RPMI7951 (cell line): ENCODE results near the gene KRT1. TPM values are rescaled to one million over a fixed set of nuclear protein-coding genes. Genes with fewer than 3 reads are reported as not detected.
"Not testable (repeated sequence)": the region's sequence is repeated elsewhere in the genome, so short reads cannot be mapped to it uniquely, and the experiment has no call there.

Experiments used
- DNase-seq: peaks from one replicate; pipeline ENCODE4 v3.0.0-alpha.2; 2012; ENCODE audit warnings: low read depth
- total RNA-seq: library from RNA; depleted of rRNA; stranded (reverse); fragments of >200 nt; shearing (Covaris generic); gene quantifications from 2 replicates; pipeline ENCODE4 v1.2.3, GENCODE V29; 2014

The KRT1 gene
- total RNA-seq, 1 experiment from 2014 or later, result not detected

DNA sequence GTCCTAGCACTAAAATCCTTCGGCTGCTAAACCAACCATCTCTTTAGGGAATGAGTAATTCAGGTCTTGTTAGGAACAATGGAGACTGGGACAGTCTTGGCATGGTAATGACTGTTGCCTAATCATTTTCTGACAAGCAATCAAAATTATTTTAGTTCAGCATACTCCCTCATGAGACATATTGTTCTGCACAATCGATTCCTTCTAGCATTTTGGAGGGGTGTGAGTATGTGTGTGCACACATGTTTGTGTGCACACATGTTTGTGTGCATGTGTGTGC lies 2.1 kb upstream of the KRT1 start:
- DNase-seq, result no peak

DNA sequence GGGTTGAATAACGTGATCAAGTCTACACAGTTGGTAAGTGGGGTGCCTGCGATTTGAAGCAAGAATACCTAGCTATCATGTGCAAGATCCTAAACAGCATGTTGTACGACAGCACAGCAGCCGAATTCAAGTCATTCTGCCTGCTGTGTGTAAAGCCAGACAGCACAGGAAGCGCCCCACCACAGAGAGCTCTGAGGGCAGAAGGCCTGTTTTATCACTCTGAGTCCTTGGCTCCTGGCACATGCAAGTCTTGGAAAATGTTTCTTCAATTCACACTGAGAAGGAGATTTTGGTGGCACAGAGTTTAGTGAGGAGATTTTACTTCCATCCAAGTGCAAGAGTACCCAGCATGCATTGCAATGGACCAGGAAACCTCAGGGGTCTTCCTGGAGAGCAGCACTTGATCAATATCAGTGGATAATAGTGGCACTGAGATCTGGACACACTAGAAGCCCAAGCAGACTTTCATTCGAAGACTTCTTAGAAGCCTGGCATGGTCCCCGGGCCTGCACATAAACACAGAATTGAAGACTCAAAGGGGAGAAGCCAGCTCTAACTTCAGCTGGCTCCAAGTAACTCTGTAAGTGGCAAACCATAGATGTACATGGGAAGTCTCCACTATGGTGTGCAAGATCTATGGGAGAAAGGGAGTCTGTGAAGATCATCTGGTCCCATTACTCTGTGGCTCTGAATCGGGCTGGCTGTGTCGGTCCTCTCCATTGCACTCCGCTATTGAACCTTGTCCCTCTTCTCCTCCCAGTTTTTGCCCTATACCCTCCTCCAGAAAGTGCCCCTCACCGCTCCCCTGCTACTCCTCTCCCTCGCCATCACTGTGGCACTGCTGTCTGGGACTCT lies 1.5 kb upstream of the KRT1 start:
- DNase-seq, result no peak

DNA sequence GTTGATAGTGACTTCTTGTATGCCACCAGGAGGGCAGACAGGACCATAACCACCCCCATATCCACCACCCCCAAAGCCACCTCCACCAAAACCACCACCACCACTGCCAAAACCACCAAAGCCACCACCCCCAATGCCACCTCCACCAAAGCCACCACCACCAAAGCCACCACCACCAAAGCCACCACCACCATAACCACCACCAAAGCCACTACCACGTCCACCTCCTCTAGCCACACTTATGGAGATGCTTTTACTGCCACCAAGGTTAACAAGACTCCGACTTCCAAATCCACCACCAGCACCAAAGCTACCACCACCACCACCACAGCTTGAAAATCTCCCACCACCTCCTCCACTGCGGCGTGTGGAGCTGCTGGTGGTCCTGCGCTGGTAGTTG lies 332 bp downstream of the KRT1 start:
- no peak for DNase-seq

DNA sequence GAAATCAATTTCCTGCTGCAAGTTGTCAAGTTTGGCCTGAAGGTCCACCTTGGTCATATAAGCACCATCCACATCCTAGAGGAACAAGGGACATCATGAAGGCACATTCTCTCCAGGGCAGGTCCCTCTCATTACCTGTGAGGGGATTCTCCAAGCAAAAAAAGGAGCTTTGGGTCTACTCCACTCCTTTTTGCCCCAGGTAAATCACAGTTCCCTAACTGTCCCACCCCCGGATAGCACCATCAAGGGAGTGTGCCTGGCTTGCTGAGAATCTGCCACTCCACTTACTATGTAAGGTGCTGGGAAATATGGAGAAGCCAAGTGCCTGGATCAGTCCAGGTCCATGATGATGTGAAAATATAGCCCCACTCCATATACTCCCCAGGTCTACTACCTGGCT lies 2.5 kb downstream of the KRT1 start:
- DNase-seq, result no peak

DNA sequence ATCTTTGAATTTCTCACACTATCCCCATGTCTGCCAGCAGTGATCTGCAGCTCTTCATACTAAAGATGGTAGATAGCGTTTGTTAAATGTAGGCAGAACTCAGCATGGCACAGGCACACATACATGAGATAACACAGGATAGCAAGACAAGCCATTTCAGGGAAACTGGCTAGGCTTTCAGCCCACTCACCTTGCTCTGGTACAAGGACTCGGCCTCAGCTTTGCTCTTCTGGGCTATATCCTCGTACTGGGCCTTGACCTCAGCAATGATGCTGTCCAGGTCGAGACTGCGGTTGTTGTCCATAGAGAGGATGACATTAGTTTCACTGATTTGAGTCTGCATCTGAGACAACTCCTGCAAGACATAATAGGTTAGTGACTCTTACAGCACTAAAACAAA lies 3.1 kb downstream of the KRT1 start:
- no peak for DNase-seq

DNA sequence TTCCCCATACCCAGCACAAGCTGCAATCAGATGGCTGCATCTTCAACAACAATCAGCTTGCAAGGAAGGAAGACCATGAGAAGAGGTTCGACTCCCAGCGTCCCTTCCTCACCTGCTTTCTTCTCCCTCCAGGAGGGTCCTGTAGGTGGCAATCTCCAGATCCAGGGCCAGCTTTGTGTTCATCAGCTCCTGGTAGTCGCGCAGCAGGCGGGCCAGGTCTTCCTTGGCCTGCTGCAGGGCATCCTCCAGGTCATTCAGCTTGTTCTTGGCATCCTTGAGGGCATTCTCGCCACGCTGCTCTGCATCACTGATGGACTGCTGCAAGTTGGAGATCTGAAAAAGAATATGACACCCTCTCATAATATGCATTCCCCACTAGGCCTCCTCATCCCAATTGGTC lies 4.0 kb downstream of the KRT1 start:
- DNase-seq, result no peak

DNA sequence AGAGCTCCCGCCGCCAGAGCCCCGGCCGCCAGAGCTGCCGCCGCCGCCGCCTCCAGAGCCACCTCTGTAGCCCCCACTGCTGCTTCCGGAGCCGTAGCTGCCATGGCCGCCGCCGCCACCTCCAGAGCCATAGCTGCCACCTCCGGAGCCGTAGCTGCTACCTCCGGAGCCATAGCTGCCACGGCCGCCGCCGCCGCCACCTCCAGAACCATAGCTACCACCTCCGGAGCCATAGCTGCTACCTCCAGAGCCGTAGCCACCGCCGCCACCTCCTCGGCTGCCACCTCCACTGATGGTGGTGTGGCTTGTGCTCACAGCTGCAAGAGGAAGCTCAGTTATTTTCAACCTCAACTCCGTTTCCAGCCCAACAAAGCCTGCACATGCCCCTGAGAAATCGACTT lies 4.9 kb downstream of the KRT1 start:
- no peak for DNase-seq

DNA sequence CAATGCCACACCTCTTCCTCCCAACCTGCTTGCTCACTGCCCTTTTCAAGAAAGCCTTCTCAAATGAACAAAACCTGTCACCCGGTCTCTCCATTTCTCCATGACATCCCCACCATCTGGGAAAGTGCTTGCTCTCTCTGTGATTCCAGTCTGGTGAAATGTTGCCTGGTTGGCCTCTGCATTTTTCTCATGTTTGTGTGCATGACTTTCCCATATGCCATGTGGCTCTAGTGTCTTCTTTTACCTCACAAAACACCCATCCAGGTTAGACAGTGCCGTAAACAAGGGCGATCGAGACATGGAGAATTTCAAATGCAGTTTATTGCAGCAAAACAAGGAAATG lies 5.8 kb downstream of the KRT1 start:
- DNase-seq, result no peak

DNA sequence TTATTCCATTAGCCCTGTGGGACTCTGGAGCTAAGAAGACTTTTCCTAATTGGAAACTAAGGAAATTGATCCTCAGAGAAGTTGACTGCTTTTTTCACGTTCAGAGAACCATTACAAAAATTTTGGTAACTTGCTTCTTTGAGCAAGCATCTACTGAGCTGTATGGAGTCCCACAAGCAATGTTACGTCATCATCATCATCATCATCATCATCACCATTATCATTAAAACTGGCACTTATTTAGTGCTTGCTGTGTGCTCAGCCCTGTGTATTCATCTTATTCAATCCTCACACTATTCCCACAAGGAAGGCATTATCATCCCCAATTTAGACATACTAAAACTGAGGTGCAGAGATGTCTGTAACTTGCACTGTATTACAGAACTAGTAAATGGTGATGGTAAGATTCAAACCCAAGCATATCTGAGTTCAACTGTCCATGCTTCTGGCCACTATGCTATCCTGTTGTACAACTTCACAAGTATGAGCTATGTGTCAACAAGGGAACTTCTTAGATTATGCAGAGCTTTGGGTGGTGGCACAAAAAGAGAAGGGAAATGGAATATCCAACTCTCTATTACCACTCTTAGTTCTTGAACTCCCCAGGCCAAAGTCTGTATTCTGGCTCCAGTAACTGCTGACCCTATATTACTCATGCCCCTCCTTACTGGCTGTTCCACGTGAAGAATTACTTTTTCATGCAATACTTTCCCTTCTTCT lies 6.3 kb downstream of the KRT1 start:
- DNase-seq, result no peak

DNA sequence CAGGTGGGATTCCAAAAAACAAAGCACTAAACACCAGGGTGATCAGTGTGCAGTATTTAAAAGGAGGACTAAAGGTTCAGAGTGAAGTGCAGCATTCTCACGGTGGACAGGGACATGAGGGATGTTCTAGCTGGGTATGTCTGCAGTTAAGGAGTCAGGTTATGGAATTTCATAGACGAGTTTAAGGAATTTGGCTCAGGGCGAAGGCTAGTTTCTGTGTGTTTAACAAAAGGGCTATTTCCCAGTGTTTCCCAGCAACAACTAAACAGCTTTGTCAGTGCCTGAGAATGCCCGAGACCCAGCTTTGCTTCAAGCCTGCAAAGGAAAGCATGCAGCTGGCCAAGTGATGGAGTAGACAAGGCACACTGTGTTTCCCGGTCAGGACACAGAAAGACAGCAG lies 7.0 kb downstream of the KRT1 start:
- DNase-seq, result no peak

DNA sequence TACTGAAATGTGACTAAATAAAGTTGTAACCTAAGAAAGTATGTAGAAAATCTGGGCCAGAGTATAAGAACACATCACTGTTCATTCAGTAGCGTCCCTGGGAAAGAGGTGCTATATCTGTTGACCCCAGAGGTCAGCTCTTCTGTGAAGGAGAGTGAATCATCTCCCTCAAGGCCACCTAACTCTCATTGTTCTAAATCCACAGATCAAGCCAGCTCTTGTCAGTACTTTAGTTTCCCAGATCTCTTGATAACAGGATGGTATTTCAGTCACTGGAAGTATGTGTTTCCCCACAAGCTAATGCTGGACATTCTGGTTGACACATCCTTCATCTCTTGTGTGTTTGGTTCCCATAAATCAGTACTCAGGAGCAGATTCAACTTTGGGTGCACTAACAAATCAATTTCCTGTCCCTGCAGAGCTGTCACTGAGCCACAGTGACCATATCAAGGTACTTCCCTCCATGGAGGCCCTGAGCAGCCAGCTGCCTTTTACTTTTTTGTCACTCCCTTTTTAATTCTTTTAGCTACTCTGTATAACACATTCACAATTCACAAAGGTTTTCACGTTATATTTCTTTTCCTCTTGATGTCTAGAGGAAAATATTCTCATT lies 7.8 kb downstream of the KRT1 start:
- peak; percentile 75 for DNase-seq

DNA sequence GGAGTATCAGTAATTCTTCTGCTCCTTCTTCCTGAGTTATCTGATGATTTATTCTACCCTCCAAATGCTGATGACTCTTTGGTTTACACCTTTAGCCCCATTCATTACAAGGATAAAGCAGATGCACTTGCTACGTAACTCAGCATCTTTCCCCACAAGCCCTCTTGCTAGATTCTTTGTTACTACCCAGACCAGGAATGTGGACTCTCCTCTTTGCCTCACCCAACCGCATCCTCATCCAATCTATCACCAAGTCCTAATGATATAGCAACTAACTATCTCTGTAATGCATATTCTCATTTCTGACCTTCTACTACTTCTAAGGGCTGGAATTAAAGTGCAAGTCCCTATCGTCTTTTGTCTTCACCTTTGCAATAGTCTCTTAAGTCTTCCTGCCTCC lies 9.2 kb downstream of the KRT1 start:
- no peak for DNase-seq

DNA sequence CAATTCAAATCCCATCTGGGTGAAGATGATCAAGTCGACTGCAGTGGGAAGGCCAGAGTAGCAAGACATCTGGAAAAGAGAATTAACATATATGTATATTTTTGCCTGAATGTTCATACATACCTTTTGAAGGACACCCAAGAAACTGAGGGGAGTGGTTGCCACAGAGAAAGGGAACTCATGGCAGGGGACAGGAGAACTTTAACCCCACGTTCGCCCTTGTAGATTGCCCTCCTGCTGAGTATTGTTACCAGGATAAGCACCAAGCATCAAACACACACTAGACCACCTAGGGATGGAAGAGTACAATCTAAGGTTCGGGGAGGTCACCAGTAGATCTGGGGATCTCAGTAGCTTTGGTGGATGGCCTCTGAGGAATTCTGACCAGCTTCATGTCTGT lies 9.7 kb downstream of the KRT1 start:
- DNase-seq, result no peak

DNA sequence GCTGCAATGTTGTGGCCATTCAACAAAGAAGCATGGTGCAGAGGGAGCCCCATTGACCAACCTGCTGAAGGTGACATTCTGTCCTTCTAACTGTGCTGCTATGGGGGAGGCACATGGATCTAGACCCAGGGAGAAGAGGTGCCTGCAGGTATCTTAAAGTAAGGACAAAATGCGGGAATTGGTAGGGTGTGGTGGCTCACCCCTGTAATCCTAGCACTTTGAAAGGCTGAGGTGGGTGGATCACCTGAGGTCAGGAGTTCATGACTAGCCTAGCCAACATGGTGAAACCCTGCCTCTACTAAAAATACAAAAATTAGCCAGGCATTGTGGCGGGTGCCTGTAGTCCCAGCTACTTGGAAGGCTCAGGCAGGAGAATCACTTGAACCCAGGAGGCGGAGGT lies 10.3 kb downstream of the KRT1 start:
- not testable (repeated sequence) for DNase-seq

DNA sequence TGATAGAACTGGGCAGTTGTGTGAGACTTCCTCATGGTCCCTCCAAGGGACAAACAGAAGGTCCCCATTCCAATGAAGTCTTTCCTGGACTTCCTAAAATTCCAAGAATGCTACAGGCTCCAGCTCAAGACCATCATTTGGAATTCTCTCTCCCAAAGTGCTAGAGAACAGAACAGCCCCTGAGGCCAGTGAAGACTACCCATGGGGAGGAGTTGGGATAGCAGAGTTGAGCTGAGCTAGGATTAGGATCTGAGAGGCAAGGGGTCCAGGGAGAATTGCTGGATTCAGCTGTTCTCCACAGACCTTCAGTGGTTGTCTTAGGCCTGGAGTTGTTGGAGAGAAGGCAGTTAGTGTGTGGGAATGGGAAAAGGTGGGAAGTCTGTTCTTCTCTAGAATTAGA lies 10.8 kb downstream of the KRT1 start:
- DNase-seq, result no peak

DNA sequence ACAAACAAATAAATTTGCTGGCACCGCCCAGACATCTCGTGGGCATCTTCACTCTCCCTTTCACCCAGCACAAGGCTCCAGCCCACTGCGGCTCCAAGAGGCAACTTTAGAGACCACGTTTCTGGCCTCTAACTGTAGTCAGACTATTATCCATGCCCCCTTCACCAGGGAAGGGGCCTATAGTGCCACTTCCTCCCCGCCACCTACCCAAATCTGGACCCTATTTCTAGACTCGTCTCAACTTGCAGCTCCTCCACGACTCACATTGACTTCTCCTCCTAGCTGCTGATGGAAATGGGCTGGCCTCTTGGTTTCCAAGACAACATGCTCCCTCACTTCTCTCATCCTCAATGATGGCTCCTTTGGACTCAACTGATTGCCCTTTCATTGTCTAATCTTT lies 12.3 kb downstream of the KRT1 start:
- no peak for DNase-seq

DNA sequence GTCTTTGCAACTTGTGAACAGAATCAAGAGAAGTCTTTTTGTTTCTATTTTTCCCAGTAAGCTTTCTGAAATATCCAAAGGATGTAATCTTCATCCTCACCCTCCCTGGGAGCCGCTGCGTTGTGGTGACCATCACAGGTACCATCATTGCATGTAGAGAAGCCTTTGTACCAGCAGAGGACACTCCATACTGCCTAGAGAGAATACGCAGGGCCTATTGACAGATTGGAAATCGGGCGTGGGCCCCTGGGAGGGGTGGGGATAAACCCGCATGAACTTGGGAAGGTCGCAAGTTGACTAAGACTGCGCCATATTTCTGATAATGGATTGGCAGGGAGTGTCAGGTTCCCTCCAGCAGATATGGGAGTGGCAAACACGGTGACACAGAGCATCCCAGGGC lies 12.7 kb downstream of the KRT1 start:
- no peak for DNase-seq

DNA sequence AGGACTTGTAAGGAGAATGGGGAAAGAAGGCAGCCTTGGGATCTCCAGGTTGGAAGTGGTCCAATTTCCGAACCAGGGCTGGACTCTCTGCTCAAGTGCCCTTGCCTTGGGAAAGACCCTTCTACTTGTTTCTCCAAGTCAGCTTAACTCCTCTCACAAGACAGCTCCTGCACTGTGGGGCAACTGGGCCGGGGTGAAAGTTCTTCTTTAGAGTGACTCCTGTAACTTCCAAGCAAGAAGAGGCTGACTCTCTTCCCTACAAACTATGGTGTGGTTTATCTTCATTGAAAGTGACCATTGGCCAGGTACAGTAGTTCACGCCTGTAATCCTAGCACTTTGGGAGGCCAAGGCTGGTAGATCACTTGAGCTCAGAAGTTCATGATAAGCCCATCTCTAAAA lies 13.7 kb downstream of the KRT1 start:
- DNase-seq, result no peak

DNA sequence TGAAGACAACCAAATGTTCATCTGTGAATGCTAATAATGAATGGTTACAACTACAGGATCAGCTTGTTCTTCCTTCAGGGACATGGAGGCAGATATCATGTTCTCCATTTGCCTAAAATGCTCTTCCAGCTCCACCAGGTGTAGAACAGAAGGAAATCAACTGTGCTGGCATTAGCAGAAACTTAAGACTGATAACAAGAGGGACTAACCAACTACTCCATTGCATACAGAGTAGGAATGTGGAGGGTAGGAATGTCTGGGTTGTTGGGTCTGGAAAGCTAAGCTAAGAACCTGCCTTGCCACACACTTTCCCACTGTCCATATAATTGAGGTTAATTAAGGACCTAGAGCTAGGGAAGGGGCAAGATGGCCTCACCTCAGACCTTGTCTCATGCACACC lies 16.8 kb downstream of the KRT1 start:
- no peak for DNase-seq

DNA sequence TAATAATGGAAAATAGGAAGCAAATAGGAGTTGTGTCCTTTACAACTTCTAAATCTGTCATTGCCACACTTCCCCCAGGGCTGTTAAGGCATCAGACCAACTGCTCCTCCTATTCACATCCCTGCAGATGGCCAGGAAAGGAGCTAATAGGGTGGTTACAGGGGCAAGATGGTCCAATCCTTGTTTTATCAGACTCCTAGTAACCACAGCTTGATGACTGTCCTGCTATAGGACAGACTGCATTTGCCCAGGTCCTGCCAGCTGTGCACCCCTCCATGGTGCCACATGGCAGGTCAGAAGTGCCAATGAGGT lies 17.3 kb downstream of the KRT1 start:
- no peak for DNase-seq

DNA sequence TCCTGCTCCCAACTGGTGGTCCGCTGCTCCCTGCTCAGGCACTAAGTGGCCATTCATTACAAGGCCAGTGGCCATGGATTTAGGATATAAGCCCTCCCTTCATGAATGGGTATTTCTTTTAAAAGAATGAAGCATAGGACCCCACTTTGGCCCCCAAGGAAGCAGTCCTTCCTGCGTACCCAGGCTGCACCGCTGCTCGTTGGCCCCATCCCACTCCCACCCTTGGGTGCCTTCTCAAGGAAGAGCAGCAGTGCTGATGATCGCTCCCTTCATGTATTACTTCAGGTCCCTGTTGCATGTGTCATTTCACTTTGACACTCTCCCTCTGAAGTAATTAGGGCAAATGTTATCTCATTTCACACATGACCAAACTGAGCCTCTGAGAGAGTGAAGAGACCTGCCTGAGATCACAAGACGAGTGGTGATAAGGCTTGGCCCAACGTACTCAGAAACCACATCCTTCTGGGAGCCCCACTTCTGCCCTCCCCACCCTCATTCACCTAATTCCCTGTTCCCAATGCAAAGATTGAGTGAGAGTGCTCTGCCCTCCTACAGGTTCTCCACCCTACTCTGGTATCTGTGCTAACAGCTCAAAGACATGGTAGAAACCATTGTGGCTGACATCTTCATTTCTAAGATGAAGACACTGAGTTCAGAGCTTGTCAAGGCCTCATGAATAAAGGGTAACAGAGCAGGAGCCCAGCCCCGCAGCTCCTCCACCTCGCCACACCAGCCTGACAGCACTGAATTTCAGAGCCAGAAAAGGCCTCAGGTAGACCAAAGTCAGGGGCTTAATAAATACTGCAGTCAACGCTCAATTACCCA lies 17.9 kb downstream of the KRT1 start:
- no peak for DNase-seq

DNA sequence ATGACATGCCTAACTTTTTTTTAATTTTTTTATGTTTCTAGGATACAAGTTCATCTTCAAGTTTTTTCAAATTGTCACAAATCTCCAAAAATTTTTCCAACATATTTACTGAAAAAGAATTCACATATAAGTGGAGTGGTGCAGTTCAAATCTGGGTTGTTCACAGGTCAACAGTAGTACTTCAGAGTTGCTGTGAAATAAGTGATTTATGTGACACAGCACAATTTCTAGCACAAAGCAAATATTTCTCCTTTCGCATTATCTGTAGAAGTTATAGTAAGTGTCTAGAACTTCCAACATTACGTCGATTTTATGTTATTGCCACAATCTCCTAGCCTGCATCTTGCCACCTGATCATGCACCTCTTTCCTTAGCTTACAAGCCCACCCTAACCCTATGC lies 18.5 kb downstream of the KRT1 start:
- DNase-seq, result no peak
